22Rv1 (cell line): ENCODE measurements around the gene RAC3.

Experiments used
- H3K27ac ChIP-seq: fragments of 450-650 bp; 2 replicates; pipeline ENCODE4 v1.5.1; 2017
- ZFX ChIP-seq: fragments of 450-650 bp; IDR thresholded peaks from 2 replicates; pipeline ENCODE4 v1.6.1; 2017; ENCODE audit warnings: antibody characterized with exemption, borderline replicate concordance
- TF ChIP-seq, protein P1 (sequence below): fragments of 450-650 bp; IDR thresholded peaks from 2 replicates; pipeline ENCODE4 v1.5.1; 2017; ENCODE audit warnings: mild to moderate bottlenecking

RAC3 gene

GRCh38 chr17:82077617-82078358 lies 46.3 kb downstream of the RAC3 start:
- no peak for TF ChIP-seq ZFX
- TF ChIP-seq, protein P1, sequence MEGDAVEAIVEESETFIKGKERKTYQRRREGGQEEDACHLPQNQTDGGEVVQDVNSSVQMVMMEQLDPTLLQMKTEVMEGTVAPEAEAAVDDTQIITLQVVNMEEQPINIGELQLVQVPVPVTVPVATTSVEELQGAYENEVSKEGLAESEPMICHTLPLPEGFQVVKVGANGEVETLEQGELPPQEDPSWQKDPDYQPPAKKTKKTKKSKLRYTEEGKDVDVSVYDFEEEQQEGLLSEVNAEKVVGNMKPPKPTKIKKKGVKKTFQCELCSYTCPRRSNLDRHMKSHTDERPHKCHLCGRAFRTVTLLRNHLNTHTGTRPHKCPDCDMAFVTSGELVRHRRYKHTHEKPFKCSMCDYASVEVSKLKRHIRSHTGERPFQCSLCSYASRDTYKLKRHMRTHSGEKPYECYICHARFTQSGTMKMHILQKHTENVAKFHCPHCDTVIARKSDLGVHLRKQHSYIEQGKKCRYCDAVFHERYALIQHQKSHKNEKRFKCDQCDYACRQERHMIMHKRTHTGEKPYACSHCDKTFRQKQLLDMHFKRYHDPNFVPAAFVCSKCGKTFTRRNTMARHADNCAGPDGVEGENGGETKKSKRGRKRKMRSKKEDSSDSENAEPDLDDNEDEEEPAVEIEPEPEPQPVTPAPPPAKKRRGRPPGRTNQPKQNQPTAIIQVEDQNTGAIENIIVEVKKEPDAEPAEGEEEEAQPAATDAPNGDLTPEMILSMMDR: peak; percentile 25; the same call in 1 of the 2 replicates
- H3K27ac ChIP-seq: peak overlapping the region; percentile 51

GRCh38 chr17:82078433-82078832 lies 47.0 kb downstream of the RAC3 start:
- TF ChIP-seq, protein P1: no peak
- no peak for TF ChIP-seq ZFX
- peak overlapping the region; percentile 51; the same call in 1 of the 2 replicates for H3K27ac ChIP-seq

DNA sequence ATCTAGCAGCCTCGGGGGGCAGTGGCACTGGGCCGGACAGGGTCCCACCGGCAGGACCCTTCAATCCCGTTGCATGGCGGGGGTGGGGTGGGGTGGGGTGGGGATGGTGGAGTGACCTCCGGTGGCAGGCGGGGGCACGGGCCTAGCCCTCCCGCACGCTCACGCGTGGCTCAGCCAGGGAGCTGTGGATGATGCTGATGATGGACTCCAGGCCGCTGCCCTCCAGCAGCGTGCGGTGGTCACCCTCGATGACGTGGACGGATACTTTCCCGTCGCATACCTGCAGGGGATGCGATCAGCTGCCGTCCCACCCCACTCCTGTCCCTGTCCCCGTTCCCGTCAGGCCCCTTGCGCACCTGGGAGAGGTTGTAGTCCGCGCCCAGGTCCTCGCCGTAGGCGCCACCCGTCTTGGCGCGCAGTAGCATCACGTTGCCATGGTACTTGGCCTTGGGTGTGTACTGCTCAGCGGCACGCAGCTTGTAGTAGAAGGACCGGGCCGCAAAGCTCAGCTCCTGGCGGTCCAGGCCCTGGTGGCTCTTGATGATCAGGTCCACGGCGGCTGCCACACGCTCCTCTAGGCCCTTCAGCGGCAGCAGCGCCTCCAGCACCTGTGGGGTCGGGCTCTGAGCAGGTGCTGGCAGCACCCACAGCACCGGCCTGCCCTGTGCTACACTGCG lies 47.7 kb downstream of the RAC3 start:
- no peak overlapping the region for H3K27ac ChIP-seq
- no peak for TF ChIP-seq ZFX
- TF ChIP-seq, protein P1: no peak

- TF ChIP-seq ZFX: no peak
- TF ChIP-seq, protein P1: no peak
- H3K27ac ChIP-seq: no peak overlapping the region
Measured at GRCh38 chr17:82080048-82080788, 48.7 kb downstream of the RAC3 start.

DNA sequence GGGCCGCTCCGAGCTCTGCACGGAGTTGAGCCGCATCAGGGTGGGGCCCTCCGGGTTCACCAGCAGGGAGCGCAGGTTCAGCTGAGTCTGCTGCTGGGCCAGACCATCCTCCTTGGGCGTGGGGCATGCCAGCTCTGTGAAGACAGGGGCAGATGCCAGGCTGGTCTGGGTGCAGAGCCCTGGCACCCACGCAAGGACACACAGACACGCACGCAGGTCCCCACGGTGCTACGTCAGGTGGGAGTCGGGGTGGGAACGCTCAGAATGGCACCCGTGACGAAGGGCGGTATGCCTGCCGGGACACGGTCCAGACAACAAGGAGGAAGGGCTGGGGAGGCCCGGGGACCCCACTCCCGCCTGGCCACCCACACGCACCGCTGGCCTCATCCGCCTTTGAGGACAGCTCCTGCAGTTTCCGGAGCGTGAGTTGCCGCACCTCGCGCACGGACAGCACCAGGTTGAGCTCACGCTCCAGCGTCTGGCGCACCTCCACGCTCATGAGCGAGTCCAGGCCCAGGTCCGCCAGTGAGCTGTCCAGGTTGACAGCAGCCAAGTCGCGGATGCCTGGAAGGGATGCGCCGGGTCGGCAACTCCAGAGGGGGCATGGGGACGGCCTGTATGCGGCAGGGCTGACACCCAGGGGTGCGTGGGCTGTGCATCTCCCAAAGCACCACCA lies 49.4 kb downstream of the RAC3 start:
- H3K27ac ChIP-seq: no peak overlapping the region
- TF ChIP-seq, protein P1: no peak

DNA sequence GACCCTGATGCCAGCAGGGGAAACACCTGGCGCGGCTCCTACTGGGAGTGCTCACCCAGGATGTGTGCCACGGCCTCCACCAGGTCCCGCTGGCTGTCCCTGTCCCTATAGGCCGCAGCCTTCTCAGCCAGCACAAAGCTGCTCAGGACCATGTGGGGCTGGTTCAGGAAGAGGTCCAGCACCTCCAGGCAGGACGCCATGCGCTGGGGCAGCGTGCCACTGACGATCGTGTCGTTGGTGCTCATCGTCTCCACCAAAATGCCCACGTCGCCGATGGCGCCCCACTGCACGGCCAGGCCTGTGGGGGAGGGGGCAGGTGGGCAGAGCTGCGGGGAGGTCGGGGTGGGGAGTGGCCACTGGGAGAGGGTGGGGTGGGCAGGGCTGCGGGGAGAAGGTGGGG lies 50.1 kb downstream of the RAC3 start:
- no peak overlapping the region for H3K27ac ChIP-seq
- no peak for TF ChIP-seq ZFX
- TF ChIP-seq, protein P1: no peak
